GM19397 (cell line): ENCODE data around the gene HK1.
"Not testable (repeated sequence)": the region's sequence is repeated elsewhere in the genome, so short reads cannot be mapped to it uniquely, and the experiment has no call there.

Experiments used
- ATAC-seq: cut with Tn5 transposase; IDR thresholded peaks from one replicate; pipeline ENCODE4 v1.9.1; 2021; ENCODE audit warnings: mild to moderate bottlenecking, moderate library complexity; ENCODE audit not compliant: unreplicated experiment

The HK1 gene

DNA sequence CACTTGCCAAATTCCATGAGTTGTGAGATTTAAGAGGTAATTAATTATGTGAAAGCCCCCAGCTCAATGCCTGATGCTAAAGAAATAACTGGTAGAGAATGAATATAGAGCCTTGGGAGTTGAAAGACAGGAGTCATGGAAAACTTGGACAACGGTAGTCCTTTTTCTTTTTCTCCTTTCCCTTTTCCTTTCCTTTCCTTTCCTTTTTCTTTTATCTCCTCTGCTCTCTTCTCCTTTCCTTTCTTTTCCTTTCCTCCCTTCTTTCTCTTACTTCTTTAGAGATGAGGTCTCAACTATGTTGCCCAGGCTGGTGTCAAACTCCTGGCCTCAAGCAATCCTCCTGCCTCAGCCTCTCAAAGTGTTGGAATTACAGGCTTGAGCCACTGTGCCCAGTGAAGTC, 165.1 kb downstream of the HK1 start:
- no peak for ATAC-seq

DNA sequence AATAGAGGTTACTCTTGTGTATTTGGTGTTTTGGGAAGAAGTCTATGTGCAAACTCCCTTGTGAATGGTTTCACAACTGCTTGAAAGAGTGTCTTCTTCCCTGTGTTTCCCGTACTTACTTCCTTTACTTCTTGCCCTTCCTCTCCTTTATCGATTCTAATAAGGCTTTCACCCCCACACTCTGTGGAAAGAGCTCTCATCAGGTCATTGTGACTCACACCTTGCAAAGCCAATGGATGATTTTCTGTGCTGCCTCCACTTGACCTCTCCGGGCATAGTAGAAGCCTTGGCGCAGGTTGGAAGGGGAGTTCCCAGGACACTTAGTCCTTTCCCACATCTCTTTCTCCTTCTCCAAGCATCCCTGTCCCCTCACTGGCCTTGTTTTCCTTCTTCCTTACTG, 166.7 kb downstream of the HK1 start:
- no peak for ATAC-seq

DNA sequence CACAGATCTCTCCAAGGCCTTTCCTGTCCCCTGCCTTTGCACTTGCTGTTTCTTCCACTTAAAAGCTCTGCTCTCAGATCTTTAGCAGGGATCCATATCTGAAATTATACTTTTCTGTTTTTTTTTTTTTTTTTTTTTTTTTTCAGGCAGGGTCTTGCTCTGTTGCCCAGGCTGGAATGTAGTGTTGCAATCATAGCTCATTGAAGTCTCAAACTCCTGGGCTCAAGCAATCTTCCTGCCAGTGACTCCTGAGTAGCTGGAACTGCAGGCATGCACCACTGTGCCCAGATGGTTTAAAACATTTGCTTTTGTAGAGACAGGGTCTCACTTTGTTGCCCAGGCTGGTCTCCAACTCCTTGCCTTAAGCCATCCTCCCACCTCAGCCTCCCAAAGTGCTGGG, 167.9 kb downstream of the HK1 start:
- no peak for ATAC-seq

DNA sequence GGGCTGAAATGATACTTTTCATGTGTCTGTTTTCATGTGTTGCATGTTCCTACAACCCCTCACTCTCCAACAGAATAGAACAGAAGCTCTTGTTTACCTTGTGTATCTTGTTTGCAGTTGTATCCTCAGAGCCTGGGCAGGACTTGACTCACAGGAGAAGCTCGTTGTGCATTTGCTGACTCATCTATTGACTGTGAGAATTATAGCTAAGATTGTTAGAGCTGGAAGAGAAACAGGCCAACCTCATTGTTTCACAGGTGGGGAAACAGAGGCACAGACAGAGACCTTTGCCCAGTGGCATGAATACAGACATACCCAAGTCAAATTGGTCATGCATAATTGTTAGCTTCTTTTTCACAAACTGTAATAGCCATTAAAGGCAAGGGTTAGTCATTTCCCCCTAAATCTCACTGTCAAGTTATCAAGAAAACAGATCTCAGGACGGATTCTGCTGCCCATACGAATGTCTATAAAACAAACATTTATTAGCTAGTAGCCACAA, 168.4 kb downstream of the HK1 start:
- ATAC-seq: no peak

DNA sequence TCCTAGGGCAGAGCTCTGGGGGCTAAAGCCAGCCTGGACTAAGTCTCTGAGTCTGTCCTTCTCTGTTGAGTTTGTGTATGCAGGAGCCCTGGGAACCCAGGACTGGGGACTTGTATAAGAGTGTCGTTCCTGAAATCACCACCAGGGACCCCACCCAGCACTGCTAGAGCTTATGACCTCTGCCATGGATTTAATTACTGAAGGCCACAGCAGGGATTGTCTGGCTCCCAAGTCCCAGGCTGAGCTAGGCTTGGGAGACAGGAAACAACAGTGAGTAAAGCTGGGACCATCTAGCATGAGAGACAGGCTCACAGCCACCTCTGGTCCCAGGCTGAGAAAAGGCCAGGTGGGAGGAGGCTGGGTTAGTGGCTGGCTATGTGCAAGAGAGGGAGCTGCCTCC, 171.5 kb downstream of the HK1 start:
- ATAC-seq: no peak

DNA sequence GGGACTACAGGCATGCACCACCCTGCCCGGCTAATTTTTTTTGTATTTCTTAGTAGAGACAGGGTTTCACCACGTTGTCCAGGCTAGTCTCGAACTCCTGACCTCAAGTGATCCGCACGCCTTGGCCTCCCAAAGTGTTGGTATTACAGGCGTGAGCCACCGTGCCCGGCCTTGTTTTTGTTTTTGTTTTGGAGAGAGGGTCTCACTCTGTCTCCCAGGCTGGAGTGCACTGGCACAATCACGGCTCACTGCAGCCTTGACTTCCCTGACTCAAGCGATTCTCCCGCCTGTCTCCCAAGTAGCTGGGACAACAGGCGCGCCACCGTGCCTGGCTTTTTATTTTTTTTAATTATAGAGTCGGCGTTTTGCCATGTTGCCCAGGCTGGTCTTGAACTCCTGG, 172.1 kb downstream of the HK1 start:
- ATAC-seq: not testable (repeated sequence)

DNA sequence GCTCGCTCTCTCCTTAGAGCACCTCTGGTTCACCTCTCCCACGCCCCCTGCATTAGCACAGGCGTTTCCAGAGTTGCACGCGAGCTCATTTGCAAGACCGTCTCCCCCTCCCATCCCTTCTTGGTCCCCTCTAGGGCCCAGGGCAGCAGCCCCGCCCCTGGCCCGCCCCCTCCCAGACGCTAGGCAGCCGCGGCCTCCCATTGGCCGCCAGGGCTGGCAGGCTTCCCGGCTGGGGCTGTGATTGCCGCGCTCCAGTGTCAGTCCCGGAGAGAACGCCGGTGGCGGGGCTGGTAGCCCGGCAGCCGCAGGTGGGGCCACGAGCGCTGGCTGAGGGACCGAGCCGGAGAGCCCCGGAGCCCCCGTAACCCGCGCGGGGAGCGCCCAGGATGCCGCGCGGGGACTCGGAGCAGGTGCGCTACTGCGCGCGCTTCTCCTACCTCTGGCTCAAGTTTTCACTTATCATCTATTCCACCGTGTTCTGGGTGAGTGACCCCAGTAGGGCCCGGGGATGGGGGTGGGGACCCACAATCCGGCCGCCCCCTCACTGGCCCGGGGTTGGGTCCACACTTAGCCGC, 173.0 kb downstream of the HK1 start, which contains the start of gene TSPAN15:
TSS of gene TSPAN15 (plus strand) at position 257 of the 575 bp plus-strand sequence. CDS start at position 387, 130 bp downstream.
- peak; percentile 88 for ATAC-seq
